ENCODE measurements around the gene C15orf62. TPM values are rescaled to one million over a fixed set of nuclear protein-coding genes. Genes with fewer than 3 reads are reported as not detected.
A peak's percentile ranks its signal among the peaks of the same experiment; 100 is the strongest.

The C15orf62 gene
- total and polyA plus RNA-seq, 11 donors: 0.06 to 1.1 (median 0.18) TPM; not detected in 3

- intact Hi-C loops (cut with DNase I): no loop called here
- no peaks in the 10 kb centered on the region for H3K27me3 ChIP-seq
- no peaks in the 10 kb centered on the region for H3K9me3 ChIP-seq
- DNase-seq: no peak
- 88 to 92% (median 90%) methylated on average over 8 of the region's 8 CpGs for WGBS, 4 donors
- peaks cover 2 to 89% (median 70%) of the 10 kb centered on the region in 9 donors for H3K36me3 ChIP-seq
- H3K27ac ChIP-seq: no peak overlapping the region
- peaks cover 0 to 28% (median 2%) of the 10 kb centered on the region in 12 donors for H3K4me1 ChIP-seq
- no peak for TF ChIP-seq POLR2A (IDR thresholded peaks at IDR 0.05)
- H3K4me3 ChIP-seq: no peak overlapping the region
- no peak for ATAC-seq
These were observed 3.7 kb downstream of the C15orf62 start for GRCh38 chr15:40773496-40773895.

- TF ChIP-seq POLR2A (IDR thresholded peaks at IDR 0.05): no peak
- TF ChIP-seq, protein P1, sequence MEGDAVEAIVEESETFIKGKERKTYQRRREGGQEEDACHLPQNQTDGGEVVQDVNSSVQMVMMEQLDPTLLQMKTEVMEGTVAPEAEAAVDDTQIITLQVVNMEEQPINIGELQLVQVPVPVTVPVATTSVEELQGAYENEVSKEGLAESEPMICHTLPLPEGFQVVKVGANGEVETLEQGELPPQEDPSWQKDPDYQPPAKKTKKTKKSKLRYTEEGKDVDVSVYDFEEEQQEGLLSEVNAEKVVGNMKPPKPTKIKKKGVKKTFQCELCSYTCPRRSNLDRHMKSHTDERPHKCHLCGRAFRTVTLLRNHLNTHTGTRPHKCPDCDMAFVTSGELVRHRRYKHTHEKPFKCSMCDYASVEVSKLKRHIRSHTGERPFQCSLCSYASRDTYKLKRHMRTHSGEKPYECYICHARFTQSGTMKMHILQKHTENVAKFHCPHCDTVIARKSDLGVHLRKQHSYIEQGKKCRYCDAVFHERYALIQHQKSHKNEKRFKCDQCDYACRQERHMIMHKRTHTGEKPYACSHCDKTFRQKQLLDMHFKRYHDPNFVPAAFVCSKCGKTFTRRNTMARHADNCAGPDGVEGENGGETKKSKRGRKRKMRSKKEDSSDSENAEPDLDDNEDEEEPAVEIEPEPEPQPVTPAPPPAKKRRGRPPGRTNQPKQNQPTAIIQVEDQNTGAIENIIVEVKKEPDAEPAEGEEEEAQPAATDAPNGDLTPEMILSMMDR (IDR thresholded peaks at IDR 0.05): no peak
- H3K36me3 ChIP-seq: peaks cover 2 to 89% (median 74%) of the 10 kb centered on the region in 9 donors
- ATAC-seq (no peak), DNase-seq (no peak)
- no peaks in the 10 kb centered on the region for H3K27me3 ChIP-seq
- no peak overlapping the region for H3K27ac ChIP-seq
- H3K9me3 ChIP-seq: no peaks in the 10 kb centered on the region
- WGBS, 4 donors: 92 to 96% (median 93%) methylated on average over 6 of the region's 6 CpGs
- intact Hi-C loops (cut with DNase I): no loop called here
- H3K4me3 ChIP-seq: no peak overlapping the region
- peaks cover 0 to 24% (median 2%) of the 10 kb centered on the region in 12 donors for H3K4me1 ChIP-seq
These were observed 4.1 kb downstream of the C15orf62 start for GRCh38 chr15:40773902-40774301.

DNA sequence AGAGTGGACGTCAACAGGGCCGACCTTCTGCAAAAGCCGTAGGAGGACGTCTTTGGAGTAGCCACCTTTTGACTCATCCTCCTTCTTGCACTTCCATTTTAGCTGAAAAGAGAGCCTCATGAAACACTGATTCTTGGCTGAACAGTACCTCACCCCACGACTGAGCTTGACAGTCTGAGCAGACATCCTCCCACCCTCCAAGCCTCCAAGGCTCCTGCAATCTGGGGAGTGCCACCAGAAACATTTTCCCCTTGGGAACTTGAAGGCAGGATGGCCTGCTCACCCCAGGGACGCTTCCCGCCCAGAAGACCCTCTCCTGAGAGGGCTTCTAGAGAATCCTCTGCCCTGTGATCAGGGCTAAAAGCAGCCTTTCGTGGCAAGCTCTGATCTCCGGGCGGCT, 5.2 kb downstream of the C15orf62 start:
- Histone ChIP-seq H3K9me3 (no peaks in the 10 kb centered on the region), H3K27ac (no peak overlapping the region), H3K36me3 (peaks cover 2 to 96% (median 85%) of the 10 kb centered on the region in 9 donors), H3K27me3 (no peaks in the 10 kb centered on the region), H3K4me3 (no peak overlapping the region), H3K4me1 (peaks cover 0 to 13% (median 0%) of the 10 kb centered on the region in 12 donors)
- DNase-seq (no peak), ATAC-seq (no peak)
- TF ChIP-seq POLR2A (IDR thresholded peaks at IDR 0.05): no peak
- 92 to 95% (median 94%) methylated on average over 7 to 10 of the region's 10 CpGs for WGBS, 4 donors
- intact Hi-C loops (cut with DNase I): no loop called here

- no peaks in the 10 kb centered on the region for H3K9me3 ChIP-seq
- peaks cover 0 to 8% (median 0%) of the 10 kb centered on the region in 12 donors for H3K4me1 ChIP-seq
- WGBS, 4 donors: 91 to 96% (median 95%) methylated on average over 13 to 14 of the region's 14 CpGs
- no peak overlapping the region for H3K4me3 ChIP-seq
- no peak overlapping the region for H3K27ac ChIP-seq
- intact Hi-C loops (cut with DNase I): no loop called here
- ATAC-seq (no peak), DNase-seq (no peak)
- no peak for TF ChIP-seq POLR2A (IDR thresholded peaks at IDR 0.05)
- TF ChIP-seq, protein P1 (IDR thresholded peaks at IDR 0.05): no peak
- H3K36me3 ChIP-seq: peaks cover 2 to 93% (median 84%) of the 10 kb centered on the region in 9 donors
- H3K27me3 ChIP-seq: no peaks in the 10 kb centered on the region
These were observed 6.2 kb downstream of the C15orf62 start for GRCh38 chr15:40775740-40776536.

DNA sequence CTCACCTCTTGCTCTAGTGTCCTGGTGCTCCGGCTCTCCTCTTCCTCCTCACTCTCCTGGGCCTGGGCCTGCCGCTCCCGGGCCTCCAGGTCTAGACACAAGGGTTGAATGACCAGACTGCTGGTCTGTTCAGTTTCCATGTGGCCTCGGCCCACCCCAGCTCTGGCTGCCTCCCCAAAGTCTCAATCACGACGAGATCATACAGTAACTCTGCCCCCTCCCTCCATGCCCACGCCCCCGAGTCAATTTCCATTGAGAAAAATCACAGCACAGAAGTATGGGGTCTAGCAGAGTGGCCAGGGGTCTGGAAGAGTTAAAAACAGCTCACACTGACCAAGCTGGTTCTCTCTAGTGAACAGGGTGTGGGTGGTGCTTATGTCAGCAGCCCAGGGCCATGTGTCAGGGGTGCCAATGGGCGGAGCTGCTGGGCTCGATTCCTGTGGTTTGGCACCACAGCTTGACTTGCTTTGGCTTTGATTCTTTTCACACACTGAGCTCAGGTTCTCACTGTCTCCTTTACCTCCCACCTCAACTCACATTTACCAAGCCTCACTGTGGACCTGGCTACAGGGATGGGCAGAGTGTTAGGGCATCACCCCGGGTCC, 6.9 kb downstream of the C15orf62 start:
- H3K27me3 ChIP-seq: no peaks in the 10 kb centered on the region
- no peaks in the 10 kb centered on the region for H3K9me3 ChIP-seq
- WGBS, 4 donors: 83 to 86% (median 86%) methylated on average over 11 of the region's 11 CpGs
- no peak for TF ChIP-seq POLR2A (IDR thresholded peaks at IDR 0.05)
- TF ChIP-seq, protein P1 (IDR thresholded peaks at IDR 0.05): no peak
- peaks cover 0 to 8% (median 0%) of the 10 kb centered on the region in 12 donors for H3K4me1 ChIP-seq
- ATAC-seq (peak in 1 of 4 donors; percentile 32), DNase-seq (no peak)
- no peak overlapping the region for H3K27ac ChIP-seq
- intact Hi-C loops (cut with DNase I): no loop called here
- no peak overlapping the region for H3K4me3 ChIP-seq
- peaks cover 2 to 86% (median 83%) of the 10 kb centered on the region in 9 donors for H3K36me3 ChIP-seq

All from heart left ventricle (tissue), 16 donors.